Epithelial cell of proximal tubule (primary cell): Measurements from ENCODE around the gene GALNT1. TPM values are rescaled to one million over a fixed set of nuclear protein-coding genes. Genes with fewer than 3 reads are reported as not detected.
"Not testable (repeated sequence)": the region's sequence is repeated elsewhere in the genome, so short reads cannot be mapped to it uniquely, and the experiment has no call there.

Experiments used
- DNase-seq: peaks from one replicate; pipeline ENCODE4 v3.0.0-alpha.2; 2011; ENCODE audit warnings: low read depth
- H3K4me3 ChIP-seq: 2 replicates; pipeline ENCODE4 v1.5.1; 2011; ENCODE audit warnings: low read depth, mild to moderate bottlenecking, low read length
- CTCF ChIP-seq: conservative IDR thresholded peaks from 2 replicates; pipeline ENCODE4 v1.5.1; 2012; ENCODE audit warnings: low read depth, mild to moderate bottlenecking, low read length
- total RNA-seq: library from RNA; depleted of rRNA; stranded (reverse); fragments of >200 nt; gene quantifications from 2 replicates; pipeline ENCODE4 v1.2.3, GENCODE V29; 2015

Gene GALNT1
- total RNA-seq, 1 donor from 2014 or later: 49.5 TPM

- no peak overlapping the region for H3K4me3 ChIP-seq
- no peak for TF ChIP-seq CTCF
- no peak for DNase-seq
Observed at GRCh38 chr18:35559867-35560266, 21.7 kb upstream of the GALNT1 start.

- TF ChIP-seq CTCF: no peak
- H3K4me3 ChIP-seq: no peak overlapping the region
- no peak for DNase-seq
Observed at GRCh38 chr18:35564795-35565453, 16.6 kb upstream of the GALNT1 start.

- no peak for DNase-seq
- H3K4me3 ChIP-seq: no peak overlapping the region
- TF ChIP-seq CTCF: no peak
Observed at GRCh38 chr18:35566019-35566418, 15.5 kb upstream of the GALNT1 start.

GRCh38 chr18:35570182-35570581 is 11.4 kb upstream of the GALNT1 start:
- DNase-seq: no peak
- no peak for TF ChIP-seq CTCF
- H3K4me3 ChIP-seq: no peak overlapping the region

GRCh38 chr18:35571138-35571537 is 10.4 kb upstream of the GALNT1 start:
- no peak for TF ChIP-seq CTCF
- DNase-seq: no peak
- H3K4me3 ChIP-seq: no peak overlapping the region

GRCh38 chr18:35572644-35573043 is 8.9 kb upstream of the GALNT1 start:
- DNase-seq: no peak
- no peak for TF ChIP-seq CTCF

GRCh38 chr18:35573531-35573930 is 8.0 kb upstream of the GALNT1 start:
- DNase-seq: no peak
- TF ChIP-seq CTCF: no peak

More at GRCh38 chr18:35572644-35573043, 8.9 kb upstream of the GALNT1 start:
- H3K4me3 ChIP-seq: no peak overlapping the region

GRCh38 chr18:35576240-35576845 is 5.2 kb upstream of the GALNT1 start:
- H3K4me3 ChIP-seq, DNase-seq: not testable (repeated sequence)

More at GRCh38 chr18:35573531-35573930, 8.0 kb upstream of the GALNT1 start:
- H3K4me3 ChIP-seq: no peak overlapping the region
